Stimulated activated CD4-positive, alpha-beta T cell treated with anti-CD3 and anti-CD28 coated beads, Interleukin-4, amount 100 ng/mL, for 24 hours (primary cell): ENCODE data around the gene SPATA46.

Source experiments
- DNase-seq: peaks from one replicate; pipeline ENCODE4 v3.0.0-alpha.2; 2020

Gene SPATA46

GRCh38 chr1:162390396-162391185 lies 13.9 kb upstream of the SPATA46 start:
- no peak for DNase-seq

GRCh38 chr1:162389971-162390370 lies 13.3 kb upstream of the SPATA46 start:
- no peak for DNase-seq

GRCh38 chr1:162389021-162389818 lies 12.6 kb upstream of the SPATA46 start:
- no peak for DNase-seq

GRCh38 chr1:162388615-162389014 lies 12.0 kb upstream of the SPATA46 start:
- DNase-seq, result no peak

GRCh38 chr1:162388083-162388594 lies 11.5 kb upstream of the SPATA46 start:
- DNase-seq, result no peak

GRCh38 chr1:162387226-162388082 lies 10.8 kb upstream of the SPATA46 start:
- no peak for DNase-seq

GRCh38 chr1:162386292-162387225 lies 9.9 kb upstream of the SPATA46 start:
- no peak for DNase-seq

- DNase-seq, result no peak
These were observed 9.0 kb upstream of the SPATA46 start for GRCh38 chr1:162385702-162386101.

- no peak for DNase-seq
These were observed 8.6 kb upstream of the SPATA46 start for GRCh38 chr1:162385280-162385623.

GRCh38 chr1:162384601-162385279 lies 8.1 kb upstream of the SPATA46 start:
- no peak for DNase-seq

GRCh38 chr1:162384116-162384515 lies 7.5 kb upstream of the SPATA46 start:
- DNase-seq, result no peak

GRCh38 chr1:162383516-162383915 lies 6.9 kb upstream of the SPATA46 start:
- no peak for DNase-seq

GRCh38 chr1:162383091-162383490 lies 6.4 kb upstream of the SPATA46 start:
- no peak for DNase-seq

GRCh38 chr1:162381941-162382750 lies 5.5 kb upstream of the SPATA46 start:
- DNase-seq, result no peak

- no peak for DNase-seq
These were observed 4.7 kb upstream of the SPATA46 start, which contains the start of gene C1orf226 for GRCh38 chr1:162381383-162381782. Gene C1orf226 (plus strand): TSS chr1:162381728. CDS start chr1:162381902, 174 bp downstream.

- no peak for DNase-seq
These were observed 3.6 kb upstream of the SPATA46 start for GRCh38 chr1:162380061-162380846.

GRCh38 chr1:162375463-162375862 lies 1.2 kb downstream of the SPATA46 start:
- DNase-seq, result no peak

- no peak for DNase-seq
These were observed 2.2 kb downstream of the SPATA46 start for GRCh38 chr1:162374406-162374805.

GRCh38 chr1:162373541-162374260 lies 3.0 kb downstream of the SPATA46 start:
- no peak for DNase-seq
